Neural progenitor cell (in vitro differentiated cells): ENCODE results near the gene WDPCP. TPM values are rescaled to one million over a fixed set of nuclear protein-coding genes. Genes with fewer than 3 reads are reported as not detected.

Experiments used
- DNase-seq: peaks from one replicate; pipeline ENCODE4 v3.0.0-alpha.2; 2016; ENCODE audit warnings: low spot score
- H2AFZ ChIP-seq: fragments of 200-600 bp; sonication (generic); replicated peaks from 2 replicates; pipeline ENCODE4 v1.6.1; 2016; ENCODE audit warnings: antibody characterized with exemption
- H3F3A ChIP-seq: fragments of 200-600 bp; sonication (generic); 2 replicates; pipeline ENCODE4 v1.6.1; 2016; ENCODE audit warnings: antibody characterized with exemption, low read depth
- H3K27ac ChIP-seq: fragments of 200-600 bp; sonication (generic); 2 replicates; pipeline ENCODE4 v1.5.1; 2016; ENCODE audit warnings: mild to moderate bottlenecking
- H3K27me3 ChIP-seq: fragments of 200-600 bp; sonication (generic); 2 replicates; pipeline ENCODE4 v1.6.1; 2016; ENCODE audit warnings: mild to moderate bottlenecking, moderate library complexity
- H3K36me3 ChIP-seq: fragments of 200-600 bp; sonication (generic); 2 replicates; pipeline ENCODE4 v1.5.1; 2016
- H3K4me1 ChIP-seq: fragments of 200-600 bp; sonication (generic); 2 replicates; pipeline ENCODE4 v1.6.1; 2016; ENCODE audit warnings: mixed run types
- H3K4me2 ChIP-seq: fragments of 200-600 bp; sonication (generic); 2 replicates; pipeline ENCODE4 v1.6.1; 2016
- H3K4me3 ChIP-seq: fragments of 200-600 bp; sonication (generic); 2 replicates; pipeline ENCODE4 v1.5.1; 2016
- H3K79me2 ChIP-seq: fragments of 200-600 bp; sonication (generic); 2 replicates; pipeline ENCODE4 v1.6.1; 2016; ENCODE audit warnings: low read depth
- H3K9ac ChIP-seq: fragments of 200-600 bp; sonication (generic); 2 replicates; pipeline ENCODE4 v1.6.1; 2016
- H3K9me3 ChIP-seq: fragments of 200-600 bp; sonication (generic); 2 replicates; pipeline ENCODE4 v1.5.1; 2016; ENCODE audit warnings: low read depth
- H4K20me1 ChIP-seq: fragments of 200-600 bp; sonication (generic); 2 replicates; pipeline ENCODE4 v1.6.1; 2016; ENCODE audit warnings: low read depth
- H3K27ac Mint-ChIP-seq: 3 replicates; pipeline ENCODE4 v1.8.0; 2021; ENCODE audit warnings: mixed read lengths
- H3K27me3 Mint-ChIP-seq: 2 replicates; pipeline ENCODE4 v1.8.0; 2022; ENCODE audit warnings: low read depth, mild to moderate bottlenecking, inconsistent platforms, moderate library complexity, mixed read lengths; ENCODE audit not compliant: insufficient read depth
- H3K36me3 Mint-ChIP-seq: 3 replicates; pipeline ENCODE4 v1.8.0; 2021; ENCODE audit warnings: mixed read lengths
- H3K4me1 Mint-ChIP-seq: 3 replicates; pipeline ENCODE4 v1.8.0; 2021; ENCODE audit warnings: mixed read lengths
- H3K4me3 Mint-ChIP-seq: 3 replicates; pipeline ENCODE4 v1.8.0; 2021; ENCODE audit warnings: mild to moderate bottlenecking, moderate library complexity, mixed read lengths
- H3K9me3 Mint-ChIP-seq: 3 replicates; pipeline ENCODE4 v1.8.0; 2020; ENCODE audit warnings: mixed read lengths
- CTCF ChIP-seq: fragments of 200-600 bp; sonication (generic); IDR thresholded peaks from 2 replicates; pipeline ENCODE4 v1.5.1; 2017; ENCODE audit warnings: antibody characterized with exemption, mild to moderate bottlenecking
- EZH2 ChIP-seq: fragments of 200-600 bp; sonication (generic); IDR thresholded peaks from 2 replicates; pipeline ENCODE4 v1.6.1; 2017; ENCODE audit warnings: antibody characterized with exemption, mild to moderate bottlenecking, moderate library complexity
- EZH2phosphoT487 ChIP-seq: fragments of 200-600 bp; sonication (generic); IDR thresholded peaks from 2 replicates; pipeline ENCODE4 v1.6.1; 2017; ENCODE audit warnings: antibody characterized with exemption
- total RNA-seq: library from RNA; depleted of rRNA; stranded (reverse); fragments of >200 nt; gene quantifications from 2 replicates; pipeline ENCODE4 v1.2.3, GENCODE V29; 2015; ENCODE audit warnings: low replicate concordance

Gene WDPCP
- total RNA-seq, 1 donor from 2014 or later = 11.4 TPM

- TF ChIP-seq EZH2 = no peak
- TF ChIP-seq EZH2phosphoT487 = no peak
- no peak for TF ChIP-seq CTCF
- Histone ChIP-seq H3K9me3 (peaks cover 9% of the 10 kb centered on the region), H3K79me2 (no peaks in the 10 kb centered on the region), H3K9ac (no peak overlapping the region), H3K4me3 (no peak overlapping the region), H3K27me3 (no peaks in the 10 kb centered on the region), H2AFZ (no peak overlapping the region), H3F3A (no peaks in the 10 kb centered on the region), H3K36me3 (no peaks in the 10 kb centered on the region), H3K4me2 (no peak overlapping the region), H4K20me1 (no peaks in the 10 kb centered on the region), H3K27ac (no peak overlapping the region), H3K4me1 (no peaks in the 10 kb centered on the region)
- Mint-ChIP-seq H3K4me3 (no peak overlapping the region), H3K27ac (no peak overlapping the region), H3K9me3 (peaks cover 14% of the 10 kb centered on the region), H3K27me3 (no peaks in the 10 kb centered on the region), H3K36me3 (peaks cover 3% of the 10 kb centered on the region), H3K4me1 (no peaks in the 10 kb centered on the region)
- no peak for DNase-seq
Observed at GRCh38 chr2:63347361-63347760, 240.9 kb downstream of the WDPCP start.

GRCh38 chr2:63346411-63346810 lies 241.9 kb downstream of the WDPCP start:
- no peaks in the 10 kb centered on the region for H3K27me3 ChIP-seq
- no peak overlapping the region for H3K9ac ChIP-seq
- Mint-ChIP-seq H3K36me3 (peaks cover 3% of the 10 kb centered on the region), H3K4me3 (no peak overlapping the region), H3K27ac (no peak overlapping the region), H3K4me1 (no peaks in the 10 kb centered on the region), H3K9me3 (peaks cover 14% of the 10 kb centered on the region), H3K27me3 (no peaks in the 10 kb centered on the region)
- H2AFZ ChIP-seq = no peak overlapping the region
- H3K36me3 ChIP-seq = no peaks in the 10 kb centered on the region
- no peak for DNase-seq
- no peak for TF ChIP-seq CTCF
- no peak for TF ChIP-seq EZH2
- TF ChIP-seq EZH2phosphoT487 = no peak
- no peak overlapping the region for H3K27ac ChIP-seq
- H3F3A ChIP-seq = no peaks in the 10 kb centered on the region
- H4K20me1 ChIP-seq = no peaks in the 10 kb centered on the region
- no peak overlapping the region for H3K4me3 ChIP-seq
- peaks cover 10% of the 10 kb centered on the region for H3K9me3 ChIP-seq
- no peak overlapping the region for H3K4me2 ChIP-seq
- H3K4me1 ChIP-seq = no peaks in the 10 kb centered on the region
- no peaks in the 10 kb centered on the region for H3K79me2 ChIP-seq

GRCh38 chr2:63345285-63345633 lies 243.0 kb downstream of the WDPCP start:
- Histone ChIP-seq H3F3A (no peaks in the 10 kb centered on the region), H3K4me1 (no peaks in the 10 kb centered on the region), H4K20me1 (no peaks in the 10 kb centered on the region), H3K9me3 (peaks cover 10% of the 10 kb centered on the region), H3K27ac (no peak overlapping the region), H3K27me3 (no peaks in the 10 kb centered on the region), H2AFZ (no peak overlapping the region), H3K4me2 (no peak overlapping the region), H3K4me3 (no peak overlapping the region), H3K36me3 (no peaks in the 10 kb centered on the region), H3K79me2 (no peaks in the 10 kb centered on the region), H3K9ac (no peak overlapping the region)
- DNase-seq = no peak
- H3K36me3 Mint-ChIP-seq = peaks cover 3% of the 10 kb centered on the region
- H3K4me1 Mint-ChIP-seq = no peaks in the 10 kb centered on the region
- TF ChIP-seq EZH2phosphoT487 = no peak
- no peak for TF ChIP-seq EZH2
- no peak for TF ChIP-seq CTCF
- no peaks in the 10 kb centered on the region for H3K27me3 Mint-ChIP-seq
- no peak overlapping the region for H3K4me3 Mint-ChIP-seq
- H3K27ac Mint-ChIP-seq = no peak overlapping the region
- H3K9me3 Mint-ChIP-seq = peaks cover 14% of the 10 kb centered on the region
